ENCODE results near the gene FAM210A. TPM values are rescaled to one million over a fixed set of nuclear protein-coding genes. Genes with fewer than 3 reads are reported as not detected.

The FAM210A gene
- total and polyA plus RNA-seq, 2 of the 4 experiments (the other 2 are of a cell fraction): 9.8 to 25.3 TPM

GRCh38 chr18:13735681-13736080, 9.3 kb upstream of the FAM210A start:
- Histone ChIP-seq H2BK120ac (ENCODE audit: low read depth, low read length) (no peak overlapping the region), H4K20me1 (ENCODE audit: insufficient read depth, low read length) (peaks cover 1% of the 10 kb centered on the region; the same call in 1 of the 2 replicates), H4K8ac (ENCODE audit: low read depth in 2 of 2, low read length in 2 of 2) (no peak overlapping the region), H3K4me1 (ENCODE audit: control insufficient read depth, insufficient read depth, low read length) (no peaks in the 10 kb centered on the region), H4K5ac (ENCODE audit: low read depth, low read length) (no peak overlapping the region), H3K18ac (ENCODE audit: low read depth, low read length) (no peak overlapping the region), H3K14ac (replicated peaks; ENCODE audit: low read depth, low read length) (no peak overlapping the region), H2AK9ac (replicated peaks; ENCODE audit: low read depth, low read length, poor library complexity) (no peak overlapping the region), H3K56ac (ENCODE audit: extremely low read depth, insufficient read depth, low read length) (no peak overlapping the region), H2BK15ac (ENCODE audit: low read depth, low read length) (no peak overlapping the region), H3K9me3 (ENCODE audit: control insufficient read depth, insufficient read depth, low read length) (no peaks in the 10 kb centered on the region), H2AFZ (replicated peaks; ENCODE audit: low read length, poor library complexity) (no peak overlapping the region), H3K23ac (ENCODE audit: low read depth, low read length) (no peak overlapping the region), H3K9ac (ENCODE audit: low read depth, low read length) (no peak overlapping the region), H2AK5ac (ENCODE audit: low read depth, low read length) (no peak overlapping the region), H3K27me3 (ENCODE audit: control insufficient read depth, insufficient read depth, low read length) (no peaks in the 10 kb centered on the region), H3K79me1 (ENCODE audit: low read depth in 1 of 2, low read length in 2 of 2) (peaks cover 2 to 5% of the 10 kb centered on the region in 2 experiments), H3K9me1 (ENCODE audit: insufficient read depth, low read length) (no peaks in the 10 kb centered on the region), H3K36me3 (ENCODE audit: control insufficient read depth, insufficient read depth, low read length) (peaks cover 24% of the 10 kb centered on the region), H4K91ac (ENCODE audit: insufficient read depth, low read depth, low read length) (no peak overlapping the region), H3K27ac (ENCODE audit: insufficient read depth, low read length) (no peak overlapping the region), H3K4ac (ENCODE audit: low read depth, low read length) (no peak overlapping the region), H3K4me2 (ENCODE audit: low read depth, low read length) (no peak overlapping the region), H2BK20ac (ENCODE audit: low read depth, low read length) (no peak overlapping the region), H3K4me3 (ENCODE audit: insufficient read depth, low read depth, low read length) (no peak overlapping the region), H2BK5ac (ENCODE audit: low read depth, low read length, poor library complexity, severe bottlenecking) (no peak overlapping the region)
- WGBS, 2 experiments (ENCODE audit: extremely low coverage in 2 of 2, insufficient read length in 1 of 2): no CpG with 5 or more reads among the region's 2 CpGs
- no peak for DNase-seq
- in situ Hi-C loops (cut with MboI; ENCODE audit: low sequenced_read_pairs) (loop anchor here (25.0 kb wide), 1 partner anchor 748 kb away; the partner anchor contains the start of gene CEP192), dilution Hi-C loops (cut with HindIII; ENCODE audit: low sequenced_read_pairs, unreplicated experiment) (no loop called here), intact Hi-C loops (cut with micrococcal nuclease) (no loop called here)
- no peak for ATAC-seq (ENCODE audit: low read depth)
- BruUV-seq (replicated peaks): no TSS peak
- TF ChIP-seq, protein P1, sequence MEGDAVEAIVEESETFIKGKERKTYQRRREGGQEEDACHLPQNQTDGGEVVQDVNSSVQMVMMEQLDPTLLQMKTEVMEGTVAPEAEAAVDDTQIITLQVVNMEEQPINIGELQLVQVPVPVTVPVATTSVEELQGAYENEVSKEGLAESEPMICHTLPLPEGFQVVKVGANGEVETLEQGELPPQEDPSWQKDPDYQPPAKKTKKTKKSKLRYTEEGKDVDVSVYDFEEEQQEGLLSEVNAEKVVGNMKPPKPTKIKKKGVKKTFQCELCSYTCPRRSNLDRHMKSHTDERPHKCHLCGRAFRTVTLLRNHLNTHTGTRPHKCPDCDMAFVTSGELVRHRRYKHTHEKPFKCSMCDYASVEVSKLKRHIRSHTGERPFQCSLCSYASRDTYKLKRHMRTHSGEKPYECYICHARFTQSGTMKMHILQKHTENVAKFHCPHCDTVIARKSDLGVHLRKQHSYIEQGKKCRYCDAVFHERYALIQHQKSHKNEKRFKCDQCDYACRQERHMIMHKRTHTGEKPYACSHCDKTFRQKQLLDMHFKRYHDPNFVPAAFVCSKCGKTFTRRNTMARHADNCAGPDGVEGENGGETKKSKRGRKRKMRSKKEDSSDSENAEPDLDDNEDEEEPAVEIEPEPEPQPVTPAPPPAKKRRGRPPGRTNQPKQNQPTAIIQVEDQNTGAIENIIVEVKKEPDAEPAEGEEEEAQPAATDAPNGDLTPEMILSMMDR (conservative IDR thresholded peaks at IDR 0.05; ENCODE audit: low read depth, low read length): no peak
- TF ChIP-seq CEBPB (IDR thresholded peaks at IDR 0.05; ENCODE audit: low read depth, low read length) (no peak), POLR2A (IDR thresholded peaks at IDR 0.05; ENCODE audit: low read depth, low read length) (no peak), BHLHE40 (IDR thresholded peaks at IDR 0.05; ENCODE audit: low read depth, low read length) (no peak)
- TF ChIP-seq, protein P2, sequence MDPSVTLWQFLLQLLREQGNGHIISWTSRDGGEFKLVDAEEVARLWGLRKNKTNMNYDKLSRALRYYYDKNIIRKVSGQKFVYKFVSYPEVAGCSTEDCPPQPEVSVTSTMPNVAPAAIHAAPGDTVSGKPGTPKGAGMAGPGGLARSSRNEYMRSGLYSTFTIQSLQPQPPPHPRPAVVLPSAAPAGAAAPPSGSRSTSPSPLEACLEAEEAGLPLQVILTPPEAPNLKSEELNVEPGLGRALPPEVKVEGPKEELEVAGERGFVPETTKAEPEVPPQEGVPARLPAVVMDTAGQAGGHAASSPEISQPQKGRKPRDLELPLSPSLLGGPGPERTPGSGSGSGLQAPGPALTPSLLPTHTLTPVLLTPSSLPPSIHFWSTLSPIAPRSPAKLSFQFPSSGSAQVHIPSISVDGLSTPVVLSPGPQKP (IDR thresholded peaks at IDR 0.05; ENCODE audit: borderline replicate concordance, low read depth, low read length): no peak
- ChIA-PET CTCF (no interaction called here), POLR2A (ENCODE audit: unreplicated experiment) (no interaction called here)

All from IMR-90 (cell line).